Chondrocyte (in vitro differentiated cells): ENCODE results near the gene FAM163B. TPM values are rescaled to one million over a fixed set of nuclear protein-coding genes. Genes with fewer than 3 reads are reported as not detected.

Experiments
- DNase-seq: peaks from one replicate; pipeline ENCODE4 v3.0.0; 2021; ENCODE audit warnings: mixed read lengths, low spot score
- H3K27ac Mint-ChIP-seq: one replicate; pipeline ENCODE4 v1.8.0; 2021; ENCODE audit warnings: mild to moderate bottlenecking, moderate library complexity, mixed read lengths; ENCODE audit not compliant: unreplicated experiment
- H3K27me3 Mint-ChIP-seq: 2 replicates; pipeline ENCODE4 v1.8.0; 2021; ENCODE audit warnings: low read depth, mixed read lengths
- H3K36me3 Mint-ChIP-seq: 2 replicates; pipeline ENCODE4 v1.8.0; 2021; ENCODE audit warnings: low read depth, mixed read lengths
- H3K4me1 Mint-ChIP-seq: 2 replicates; pipeline ENCODE4 v1.8.0; 2021; ENCODE audit warnings: low read depth, mild to moderate bottlenecking, mixed read lengths
- H3K4me3 Mint-ChIP-seq: one replicate; pipeline ENCODE4 v1.8.0; 2021; ENCODE audit warnings: mild to moderate bottlenecking, moderate library complexity, mixed read lengths; ENCODE audit not compliant: unreplicated experiment
- H3K9me3 Mint-ChIP-seq: 2 replicates; pipeline ENCODE4 v1.8.0; 2021; ENCODE audit warnings: low read depth, mixed read lengths
- CTCF ChIP-seq: fragments of 200-600 bp; sonication (generic); IDR thresholded peaks from 2 replicates; pipeline ENCODE4 v1.5.0; 2021; ENCODE audit warnings: antibody characterized with exemption, mild to moderate bottlenecking, moderate library complexity
- total RNA-seq: library from RNA; stranded (reverse); gene quantifications from 3 replicates; pipeline ENCODE4 v1.2.1, GENCODE V29; 2021

Gene FAM163B
- total RNA-seq, 1 donor from 2014 or later = not detected

DNA sequence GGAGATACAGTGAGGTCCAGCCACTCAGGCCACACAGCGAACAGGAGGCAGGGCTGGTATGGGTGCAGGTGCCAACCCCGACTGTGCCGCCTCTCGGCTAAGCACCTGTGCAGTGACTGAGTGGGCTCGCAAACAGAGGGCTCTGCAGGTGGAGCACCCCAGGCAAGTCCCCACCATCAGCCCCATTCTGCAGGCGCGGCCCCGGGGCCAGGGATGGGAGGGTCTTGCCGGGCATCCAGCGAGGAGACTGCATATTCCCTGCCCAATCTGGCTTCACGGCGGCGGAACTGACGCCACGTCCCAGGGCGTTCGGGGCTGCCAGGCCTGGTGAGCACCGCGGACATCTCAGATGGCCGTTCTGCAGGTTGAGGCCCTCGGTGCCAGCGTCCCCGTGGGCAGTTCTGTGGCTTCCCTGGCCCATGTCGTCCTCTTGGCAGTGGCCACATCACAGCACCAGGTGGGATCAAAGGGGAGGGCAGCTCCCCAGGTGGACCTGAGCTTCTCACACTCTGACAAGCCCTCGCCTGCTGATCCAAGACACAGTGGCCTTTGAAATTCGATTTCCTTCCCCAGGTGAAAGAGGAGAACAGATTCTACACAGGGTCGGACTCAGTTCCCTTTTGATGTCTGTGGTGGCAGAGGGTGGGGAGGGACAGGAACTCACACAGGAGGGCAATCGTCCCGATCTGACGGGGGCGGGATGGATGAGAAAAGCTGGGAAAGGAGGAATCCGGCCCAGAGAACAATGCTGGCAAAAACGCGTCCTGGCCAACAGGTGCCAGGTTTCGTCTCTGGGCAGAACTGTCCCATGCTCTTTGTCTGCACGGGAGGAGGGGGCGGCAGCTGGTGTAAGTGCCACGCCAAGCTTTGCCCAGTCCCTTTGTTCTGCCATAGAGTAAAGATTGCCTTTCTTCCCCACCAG is 45.8 kb upstream of the FAM163B start:
- no peaks in the 10 kb centered on the region for H3K9me3 Mint-ChIP-seq
- no peak for TF ChIP-seq CTCF
- no peak overlapping the region for H3K4me3 Mint-ChIP-seq
- H3K27me3 Mint-ChIP-seq = peaks cover 44% of the 10 kb centered on the region
- H3K4me1 Mint-ChIP-seq = peaks cover 18% of the 10 kb centered on the region
- no peak overlapping the region for H3K27ac Mint-ChIP-seq
- DNase-seq = no peak
- no peaks in the 10 kb centered on the region for H3K36me3 Mint-ChIP-seq

- Mint-ChIP-seq H3K27me3 (peaks cover 58% of the 10 kb centered on the region), H3K27ac (no peak overlapping the region), H3K4me1 (peaks cover 10% of the 10 kb centered on the region), H3K4me3 (no peak overlapping the region), H3K9me3 (no peaks in the 10 kb centered on the region), H3K36me3 (no peaks in the 10 kb centered on the region)
- no peak for TF ChIP-seq CTCF
- no peak for DNase-seq
Observed at GRCh38 chr9:133653638-133654037, 44.4 kb upstream of the FAM163B start.

- no peak overlapping the region for H3K4me3 Mint-ChIP-seq
- no peak for TF ChIP-seq CTCF
- H3K4me1 Mint-ChIP-seq = no peaks in the 10 kb centered on the region
Observed at GRCh38 chr9:133650026-133650425, 40.8 kb upstream of the FAM163B start.

DNA sequence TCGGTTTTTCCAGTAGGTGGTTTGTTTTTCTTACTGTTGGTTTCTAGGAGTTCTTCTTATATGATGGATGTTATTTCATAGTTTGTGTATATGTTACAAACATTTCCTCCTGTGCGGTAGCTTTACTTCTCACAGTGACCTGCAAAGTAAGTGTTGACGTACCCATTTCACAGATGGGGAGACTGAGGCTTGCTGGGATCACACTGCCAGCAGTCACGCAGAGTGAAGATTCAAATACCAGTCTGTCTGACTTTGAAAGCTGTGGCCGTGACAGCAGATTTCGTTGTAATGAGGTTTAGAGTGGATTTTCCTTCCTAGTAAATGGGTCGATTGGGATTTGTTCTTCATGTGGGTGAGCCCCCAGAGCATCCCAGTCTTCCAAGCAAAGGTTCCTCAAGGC is 40.0 kb upstream of the FAM163B start:
- Mint-ChIP-seq H3K27me3 (peaks cover 51% of the 10 kb centered on the region), H3K4me1 (no peaks in the 10 kb centered on the region), H3K9me3 (no peaks in the 10 kb centered on the region), H3K36me3 (no peaks in the 10 kb centered on the region), H3K27ac (no peak overlapping the region), H3K4me3 (no peak overlapping the region)
- no peak for TF ChIP-seq CTCF
- DNase-seq = no peak

More at GRCh38 chr9:133650026-133650425, 40.8 kb upstream of the FAM163B start:
- no peaks in the 10 kb centered on the region for H3K9me3 Mint-ChIP-seq
- H3K36me3 Mint-ChIP-seq = no peaks in the 10 kb centered on the region
- no peak overlapping the region for H3K27ac Mint-ChIP-seq
- H3K27me3 Mint-ChIP-seq = peaks cover 51% of the 10 kb centered on the region
- no peak for DNase-seq

GRCh38 chr9:133647765-133648469 is 38.7 kb upstream of the FAM163B start:
- Mint-ChIP-seq H3K27ac (no peak overlapping the region), H3K4me3 (no peak overlapping the region), H3K36me3 (no peaks in the 10 kb centered on the region), H3K4me1 (no peaks in the 10 kb centered on the region), H3K27me3 (peaks cover 49% of the 10 kb centered on the region), H3K9me3 (no peaks in the 10 kb centered on the region)
- TF ChIP-seq CTCF = no peak
- DNase-seq = peak; percentile 83
